Retinal pigment epithelial cell (primary cell): ENCODE data around the gene NPHP4.
"Not testable (repeated sequence)": the region's sequence is repeated elsewhere in the genome, so short reads cannot be mapped to it uniquely, and the experiment has no call there.

Source experiments
- DNase-seq: peaks from one replicate; pipeline ENCODE4 v3.0.0-alpha.2; 2010; ENCODE audit warnings: low read depth
- H3K4me3 ChIP-seq: 2 replicates; pipeline ENCODE4 v1.5.1; 2011; ENCODE audit warnings: mild to moderate bottlenecking, low read length, control low read depth, moderate library complexity
- CTCF ChIP-seq: conservative IDR thresholded peaks from 2 replicates; pipeline ENCODE4 v1.5.1; 2011; ENCODE audit warnings: low read depth, low read length, control low read depth, inconsistent platforms

The NPHP4 gene

GRCh38 chr1:5895446-5896406 lies 96.5 kb downstream of the NPHP4 start:
- DNase-seq = no peak
- no peak overlapping the region for H3K4me3 ChIP-seq
- TF ChIP-seq CTCF = no peak

GRCh38 chr1:5893699-5894278 lies 98.4 kb downstream of the NPHP4 start:
- peak; percentile 38 for TF ChIP-seq CTCF
- H3K4me3 ChIP-seq, DNase-seq: not testable (repeated sequence)

DNA sequence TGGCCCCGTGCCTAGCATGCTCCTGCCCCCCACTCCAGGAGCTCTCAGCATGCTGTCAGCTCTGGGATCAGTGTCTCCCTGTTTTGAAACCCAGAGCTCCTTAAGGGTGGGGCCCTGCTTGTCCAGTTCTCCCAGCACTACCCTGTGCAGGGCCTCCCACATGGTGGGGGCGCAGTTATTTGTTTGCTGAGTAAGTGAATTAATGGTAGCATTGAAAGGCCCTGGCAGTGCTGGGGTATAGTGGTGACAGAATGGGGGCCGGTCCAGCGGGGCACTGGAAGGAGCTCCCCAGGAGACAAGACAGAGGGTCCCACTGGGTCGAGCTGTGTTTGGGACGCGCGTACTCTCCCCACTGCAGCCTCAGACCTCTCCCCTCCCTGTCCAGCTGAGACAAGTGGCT lies 99.9 kb downstream of the NPHP4 start:
- DNase-seq = no peak
- no peak for TF ChIP-seq CTCF
- no peak overlapping the region for H3K4me3 ChIP-seq

DNA sequence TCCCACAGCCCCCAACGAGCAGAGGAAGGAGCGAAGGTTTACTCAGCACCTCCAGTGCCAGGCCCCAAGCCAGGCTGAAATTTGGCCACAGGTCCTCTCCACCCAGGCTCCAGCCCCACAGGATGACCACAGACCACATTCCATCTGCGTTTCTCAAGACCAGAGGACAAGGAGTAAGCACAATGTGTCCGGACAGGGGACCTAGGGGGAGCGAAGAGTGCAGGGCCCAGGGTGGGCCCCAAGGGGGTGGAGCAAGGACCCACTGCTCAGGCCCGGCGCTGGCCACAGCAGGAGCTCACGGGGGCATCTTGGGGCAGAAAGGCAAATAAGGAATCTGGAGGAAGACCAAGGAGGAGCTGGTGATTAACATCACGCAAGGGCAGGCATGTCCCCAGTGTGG lies 100.5 kb downstream of the NPHP4 start:
- DNase-seq = no peak
- no peak overlapping the region for H3K4me3 ChIP-seq

GRCh38 chr1:5891137-5891536 lies 101.1 kb downstream of the NPHP4 start:
- no peak for TF ChIP-seq CTCF
- no peak for DNase-seq
- H3K4me3 ChIP-seq = no peak overlapping the region

More for the DNA sequence above, 100.5 kb downstream of the NPHP4 start:
- TF ChIP-seq CTCF = no peak

DNA sequence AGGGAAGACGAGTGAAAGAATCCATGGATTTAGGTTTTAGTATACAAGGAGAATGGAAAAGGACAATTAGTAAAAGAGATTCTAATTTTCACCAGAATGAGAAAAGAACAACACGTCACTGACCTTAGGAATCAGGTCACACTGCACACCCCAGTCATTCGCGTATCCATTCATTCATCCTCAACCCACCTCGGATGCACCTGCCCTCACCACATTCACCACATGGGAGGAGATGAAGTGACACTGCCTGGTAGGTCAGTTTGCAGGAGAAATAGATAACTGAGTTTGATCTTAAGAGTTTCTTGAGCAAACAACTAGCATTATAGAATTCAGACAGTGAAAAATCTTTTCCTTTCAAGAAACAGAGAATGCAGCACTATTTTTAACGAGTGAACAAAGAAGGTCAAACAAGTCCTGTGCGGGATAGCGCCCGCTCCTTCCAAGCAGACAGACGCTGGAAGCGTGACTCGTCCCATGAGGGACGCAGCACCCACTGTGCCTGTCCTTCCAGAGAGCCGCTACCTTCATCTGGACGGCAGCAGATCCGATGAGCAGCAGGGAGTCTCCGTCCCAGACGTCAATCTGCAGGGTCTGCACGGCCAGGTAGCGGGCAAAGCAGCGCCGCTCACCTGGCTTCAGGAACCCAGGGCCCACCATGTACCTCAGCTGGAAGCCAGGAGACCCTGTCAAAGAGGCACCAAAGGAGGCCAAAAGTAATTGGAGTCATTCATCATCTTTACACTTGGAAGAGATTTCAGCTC lies 101.7 kb downstream of the NPHP4 start:
- no peak for TF ChIP-seq CTCF
- no peak overlapping the region for H3K4me3 ChIP-seq
- DNase-seq = no peak
